Activated naive CD4-positive, alpha-beta T cell treated with anti-CD3 and anti-CD28 coated beads, Interleukin-2, amount 50 U/mL, for 72 hours (primary cell): Measurements from ENCODE around the gene CARD14. TPM values are rescaled to one million over a fixed set of nuclear protein-coding genes. Genes with fewer than 3 reads are reported as not detected.

ENCODE experiments used
- ATAC-seq, 2 donors: fragments of 150-1000 bp; cut with Tn5 transposase; 2 replicates each; pipeline ENCODE4 v1.10.0; 2021; ENCODE audit warnings: mild to moderate bottlenecking in 2 of 2, moderate library complexity in 2 of 2
- DNase-seq, 2 donors: peaks; one replicate each; pipeline ENCODE4 v3.0.0; 2021 to 2022; ENCODE audit warnings: low spot score in 2 of 2
- H3K27ac Mint-ChIP-seq, 2 donors: one replicate each; pipeline ENCODE4 v1.8.0; 2022; ENCODE audit warnings: mild to moderate bottlenecking in 2 of 2, mixed read lengths in 2 of 2
- H3K36me3 Mint-ChIP-seq, 2 donors: one replicate each; pipeline ENCODE4 v1.8.0; 2022; ENCODE audit warnings: mixed read lengths in 2 of 2
- H3K9me3 Mint-ChIP-seq, 2 donors: one replicate each; pipeline ENCODE4 v1.8.0; 2022; ENCODE audit warnings: mixed read lengths in 2 of 2
- total RNA-seq, 2 donors: library from RNA; stranded (reverse); gene quantifications; one replicate each; pipeline ENCODE4 v1.2.3, GENCODE V29; 2022

CARD14 gene
- total RNA-seq = under 1 TPM in 1 of 2 donors, not detected in 1; 0.19 TPM

- H3K27ac Mint-ChIP-seq = peak within 1 kb of the TSS in 1 of 2 donors; percentile 9
- no peaks in the 10 kb centered on the region for H3K9me3 Mint-ChIP-seq
- no peak for ATAC-seq
- no peaks in the 10 kb centered on the region for H3K36me3 Mint-ChIP-seq
- DNase-seq = no peak
Observed at GRCh38 chr17:80169784-80170500, at the start of gene CARD14. Gene CARD14, plus strand, starts transcription at chr17:80170030. Its CDS starts 11,409 bp downstream, at chr17:80181439.

GRCh38 chr17:80122026-80122575 is 47.7 kb upstream of the CARD14 start:
- no peak for ATAC-seq
- Mint-ChIP-seq H3K9me3 (no peaks in the 10 kb centered on the region), H3K36me3 (no peaks in the 10 kb centered on the region)

GRCh38 chr17:80122926-80123505 is 46.8 kb upstream of the CARD14 start:
- peak in 1 of 2 donors; percentile 48 for DNase-seq
- H3K27ac Mint-ChIP-seq = no peak overlapping the region
- no peak for ATAC-seq
- no peaks in the 10 kb centered on the region for H3K36me3 Mint-ChIP-seq
- H3K9me3 Mint-ChIP-seq = no peaks in the 10 kb centered on the region

More at GRCh38 chr17:80122026-80122575, 47.7 kb upstream of the CARD14 start:
- peak in 1 of 2 donors; percentile 6 for DNase-seq
- H3K27ac Mint-ChIP-seq = no peak overlapping the region

- no peaks in the 10 kb centered on the region for H3K9me3 Mint-ChIP-seq
- DNase-seq = peak in 1 of 2 donors; percentile 35
- no peaks in the 10 kb centered on the region for H3K36me3 Mint-ChIP-seq
- ATAC-seq = no peak
- no peak overlapping the region for H3K27ac Mint-ChIP-seq
Observed at GRCh38 chr17:80123791-80124190, 46.0 kb upstream of the CARD14 start.

- DNase-seq = peak in 1 of 2 donors; percentile 42
- Mint-ChIP-seq H3K9me3 (no peaks in the 10 kb centered on the region), H3K27ac (no peak overlapping the region), H3K36me3 (no peaks in the 10 kb centered on the region)
- no peak for ATAC-seq
Observed at GRCh38 chr17:80124351-80124981, 45.4 kb upstream of the CARD14 start.

- DNase-seq = no peak
- no peaks in the 10 kb centered on the region for H3K36me3 Mint-ChIP-seq
- H3K27ac Mint-ChIP-seq = no peak overlapping the region
- no peaks in the 10 kb centered on the region for H3K9me3 Mint-ChIP-seq
- no peak for ATAC-seq
Observed at GRCh38 chr17:80125656-80126448, 44.0 kb upstream of the CARD14 start.

GRCh38 chr17:80126449-80126715 is 43.4 kb upstream of the CARD14 start:
- H3K27ac Mint-ChIP-seq = no peak overlapping the region
- no peaks in the 10 kb centered on the region for H3K9me3 Mint-ChIP-seq
- no peak for DNase-seq
- no peaks in the 10 kb centered on the region for H3K36me3 Mint-ChIP-seq
- ATAC-seq = no peak

- peaks cover 7 to 10% of the 10 kb centered on the region in 2 donors for H3K36me3 Mint-ChIP-seq
- peak in 1 of 2 donors; percentile 6 for DNase-seq
Observed at GRCh38 chr17:80129006-80129565, 40.7 kb upstream of the CARD14 start.

GRCh38 chr17:80130992-80131391 is 38.8 kb upstream of the CARD14 start:
- no peak overlapping the region for H3K27ac Mint-ChIP-seq
- DNase-seq = no peak
- H3K36me3 Mint-ChIP-seq = peaks cover 7 to 27% of the 10 kb centered on the region in 2 donors
- no peak for ATAC-seq
- no peaks in the 10 kb centered on the region for H3K9me3 Mint-ChIP-seq

More at GRCh38 chr17:80129006-80129565, 40.7 kb upstream of the CARD14 start:
- no peak overlapping the region for H3K27ac Mint-ChIP-seq
- ATAC-seq = no peak
- no peaks in the 10 kb centered on the region for H3K9me3 Mint-ChIP-seq

GRCh38 chr17:80132906-80133625 is 36.8 kb upstream of the CARD14 start:
- peak overlapping the region; percentile 49 to 84 for H3K27ac Mint-ChIP-seq
- peaks cover 14 to 39% of the 10 kb centered on the region in 2 donors for H3K36me3 Mint-ChIP-seq
- DNase-seq (no peak), ATAC-seq (peak; percentile 19 to 40)
- no peaks in the 10 kb centered on the region for H3K9me3 Mint-ChIP-seq

GRCh38 chr17:80133626-80133970 is 36.2 kb upstream of the CARD14 start:
- H3K9me3 Mint-ChIP-seq = no peaks in the 10 kb centered on the region
- peak; percentile 3 to 19 for ATAC-seq
- DNase-seq = no peak
- peaks cover 18 to 43% of the 10 kb centered on the region in 2 donors for H3K36me3 Mint-ChIP-seq
- peak overlapping the region; percentile 49 to 84 for H3K27ac Mint-ChIP-seq

- H3K36me3 Mint-ChIP-seq = peaks cover 41 to 63% of the 10 kb centered on the region in 2 donors
- ATAC-seq = peak in 1 of 2 donors; percentile 17
- H3K27ac Mint-ChIP-seq = no peak overlapping the region
- H3K9me3 Mint-ChIP-seq = no peaks in the 10 kb centered on the region
- DNase-seq = no peak
Observed at GRCh38 chr17:80137131-80137530, 32.7 kb upstream of the CARD14 start.

- DNase-seq = no peak
- H3K36me3 Mint-ChIP-seq = peaks cover 33 to 55% of the 10 kb centered on the region in 2 donors
- H3K27ac Mint-ChIP-seq = no peak overlapping the region
- H3K9me3 Mint-ChIP-seq = no peaks in the 10 kb centered on the region
- ATAC-seq = no peak
Observed at GRCh38 chr17:80138856-80139426, 30.9 kb upstream of the CARD14 start.

- Mint-ChIP-seq H3K9me3 (no peaks in the 10 kb centered on the region), H3K27ac (no peak overlapping the region), H3K36me3 (peaks cover 43 to 59% of the 10 kb centered on the region in 2 donors)
- ATAC-seq (no peak), DNase-seq (peak in 1 of 2 donors; percentile 20)
Observed at GRCh38 chr17:80141463-80142165, 28.2 kb upstream of the CARD14 start.

- no peak for DNase-seq
- Mint-ChIP-seq H3K27ac (peak overlapping the region in 1 of 2 donors; percentile 79), H3K9me3 (no peaks in the 10 kb centered on the region), H3K36me3 (peaks cover 46 to 55% of the 10 kb centered on the region in 2 donors)
- no peak for ATAC-seq
Observed at GRCh38 chr17:80142929-80143328, 26.9 kb upstream of the CARD14 start.
